HTERT RPE-1 (cell line): ENCODE results near the gene ANKS6.

Source experiments
- in situ Hi-C: fragments of 300-500 bp; cut with MboI; formaldehyde crosslinking; loops from 4 replicates; pipeline ENCODE4 v1.14.3; 2020; ENCODE audit warnings: low sequenced_read_pairs

ANKS6 gene

DNA sequence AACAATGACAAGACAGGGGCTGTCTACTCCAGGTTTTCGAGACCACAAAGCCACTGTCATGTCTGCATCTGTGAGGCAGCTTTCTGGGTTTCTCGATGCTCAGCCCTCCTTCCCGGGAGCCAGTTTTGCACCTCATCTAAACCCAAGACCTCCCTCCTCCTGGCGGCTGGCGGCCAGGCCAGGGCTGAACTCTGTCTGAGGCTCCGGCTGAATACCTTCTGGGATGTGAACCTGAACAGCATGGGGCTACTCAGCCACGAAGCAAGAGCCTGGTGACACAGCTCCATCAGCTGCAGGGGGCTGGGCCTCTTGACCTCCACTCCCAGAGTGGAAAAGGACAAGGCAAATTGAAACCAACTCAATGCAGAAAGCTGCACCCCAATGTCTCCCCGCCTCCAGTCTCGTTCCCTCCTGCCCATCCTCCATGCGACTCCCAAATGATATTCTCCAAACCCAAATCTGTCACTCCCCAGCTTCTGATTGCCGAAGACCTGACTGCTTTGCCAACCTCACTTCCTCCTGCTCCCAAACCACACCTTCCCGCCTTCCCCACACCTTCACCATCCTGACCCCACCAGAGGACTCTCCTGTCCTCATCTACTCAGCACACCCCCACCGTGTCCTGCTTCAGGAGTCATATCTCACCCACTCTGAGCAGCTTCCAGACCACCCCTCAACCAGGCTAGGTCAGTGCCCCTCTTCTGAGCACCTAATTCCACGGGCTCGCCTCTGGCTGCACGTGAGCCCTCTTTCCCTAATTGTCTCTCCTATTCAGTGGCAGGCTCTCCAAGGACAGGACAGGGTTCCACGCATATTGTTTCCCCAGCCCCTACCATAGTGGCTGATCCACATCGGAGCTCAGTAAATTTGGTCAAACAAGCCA, 4.5 kb downstream of the ANKS6 start:
- in situ Hi-C loops: no loop called here

DNA sequence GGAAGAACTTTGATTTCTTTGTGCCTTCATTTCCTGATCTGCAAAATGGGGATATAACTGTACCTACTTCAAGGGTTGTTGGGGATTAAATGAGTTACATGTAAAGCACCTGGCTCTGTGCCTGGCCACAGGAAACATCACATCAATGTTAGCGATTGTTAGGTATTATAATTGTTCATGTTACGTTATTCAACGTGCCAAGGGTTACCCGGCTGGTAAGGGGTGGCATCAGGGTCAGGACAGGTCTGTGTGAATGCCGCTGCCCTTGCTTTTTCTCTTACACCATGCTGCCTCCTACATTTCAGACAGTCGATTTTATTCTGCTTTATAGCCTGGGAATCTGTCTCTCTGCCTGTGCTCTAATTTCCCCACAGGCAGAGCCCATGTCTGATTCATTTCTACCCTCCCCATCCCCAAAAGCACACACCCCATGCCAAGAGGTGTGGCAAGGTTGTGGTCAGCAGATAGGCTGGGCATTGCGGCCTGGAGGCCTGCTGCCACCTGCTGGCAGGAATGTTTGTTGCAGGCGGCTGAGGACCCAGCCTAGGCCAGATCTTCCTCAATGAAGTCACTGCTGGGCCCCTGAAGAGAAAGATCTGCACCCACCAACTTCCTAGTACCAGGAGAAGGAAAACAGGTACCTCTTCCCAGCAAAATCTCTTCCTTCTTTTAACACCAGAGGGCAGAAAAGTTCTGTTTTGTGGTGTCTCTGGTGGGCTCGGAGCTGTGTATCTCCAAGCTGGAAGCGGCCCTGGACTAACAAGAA, 5.3 kb downstream of the ANKS6 start:
- in situ Hi-C loops: no loop called here

DNA sequence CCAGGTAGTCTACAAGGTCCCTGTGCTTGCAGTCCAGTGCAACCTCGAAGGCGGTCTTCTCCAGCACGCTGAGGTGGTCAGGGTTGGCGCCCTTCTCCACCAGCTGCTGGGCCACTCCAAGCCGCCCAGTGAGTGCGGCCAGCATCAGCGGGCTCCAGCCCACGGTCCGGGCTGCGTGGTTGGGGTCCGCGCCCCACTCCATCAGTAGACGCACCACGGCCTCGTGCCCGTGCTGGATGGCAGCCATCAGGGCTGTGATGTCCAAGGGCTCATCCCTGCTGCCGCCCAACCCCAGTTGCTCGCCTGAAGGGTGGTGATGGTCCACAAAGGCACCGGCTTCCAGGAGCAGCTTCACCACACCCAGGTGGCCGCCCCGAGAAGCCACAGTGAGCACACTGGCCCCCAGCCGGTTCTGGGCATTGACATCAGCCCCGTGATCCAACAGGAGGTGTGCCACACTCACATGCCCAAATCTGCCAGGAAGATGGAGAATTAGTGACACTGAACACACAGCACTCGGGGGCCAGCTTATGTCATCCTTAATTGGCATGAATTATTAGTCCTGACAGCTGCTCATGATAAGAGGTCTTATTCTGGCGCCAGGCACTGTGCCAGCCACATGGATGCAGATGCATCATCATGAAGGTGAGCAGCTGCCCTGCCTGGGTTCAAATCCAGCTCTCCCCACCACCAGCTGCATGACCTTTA, 6.1 kb downstream of the ANKS6 start:
- in situ Hi-C loops: no loop called here

DNA sequence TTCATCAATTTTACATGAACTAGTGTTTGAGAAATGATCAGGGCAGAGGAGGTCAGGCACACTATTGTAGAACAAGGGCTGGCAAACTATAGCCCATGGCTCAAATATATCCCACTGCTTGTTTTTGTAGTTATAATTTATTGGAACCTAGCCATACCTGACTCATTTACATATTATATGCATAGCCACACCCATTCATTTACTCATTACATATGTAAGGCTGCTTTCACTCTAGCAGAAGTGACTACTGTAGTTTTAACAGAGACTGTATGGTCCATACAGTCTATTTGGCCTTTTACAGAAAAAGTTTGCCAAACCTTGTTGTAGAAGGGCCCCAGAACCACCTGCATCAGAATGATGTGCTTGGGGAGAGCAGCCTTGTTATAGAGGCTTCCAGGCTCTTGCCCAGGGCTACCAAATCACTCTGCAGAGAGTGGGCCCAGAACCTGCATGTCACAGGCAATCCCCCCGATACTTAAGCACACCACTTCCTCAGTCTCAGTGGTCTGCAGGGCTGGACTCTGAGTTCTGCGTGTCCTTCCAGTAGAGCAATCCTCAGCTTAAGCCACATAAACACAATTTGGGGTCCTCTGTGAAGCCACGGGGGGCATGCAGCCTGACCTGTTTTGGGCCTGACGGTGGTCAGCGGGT, 6.7 kb downstream of the ANKS6 start:
- in situ Hi-C loops: no loop called here

DNA sequence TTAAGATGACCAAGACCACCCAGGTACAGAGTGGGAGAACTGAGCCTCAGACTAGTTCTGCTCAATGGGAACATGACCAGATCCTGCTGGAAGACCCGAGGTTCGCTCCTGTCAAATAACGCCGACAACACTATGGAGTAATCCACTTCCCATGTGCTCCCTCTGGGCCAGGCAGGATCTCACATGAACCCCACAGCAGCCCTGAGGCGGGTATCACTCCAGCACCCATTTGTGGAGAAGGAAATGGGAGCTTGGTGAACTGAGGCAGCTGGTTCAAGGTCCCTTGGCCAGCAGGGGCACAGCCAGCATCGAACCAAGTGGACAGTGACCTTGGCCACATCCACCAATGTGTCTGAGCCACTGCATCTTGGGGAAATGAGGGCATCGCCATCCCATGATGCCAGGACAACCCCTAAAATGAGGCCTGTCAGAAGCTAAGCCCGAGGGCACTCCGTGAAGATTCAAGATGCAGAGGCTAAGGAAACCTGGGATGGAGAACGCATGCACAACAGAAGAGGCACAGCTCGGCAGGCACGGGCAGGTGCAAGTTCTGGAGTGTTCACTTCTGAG, 8.5 kb downstream of the ANKS6 start:
- in situ Hi-C loops: no loop called here

DNA sequence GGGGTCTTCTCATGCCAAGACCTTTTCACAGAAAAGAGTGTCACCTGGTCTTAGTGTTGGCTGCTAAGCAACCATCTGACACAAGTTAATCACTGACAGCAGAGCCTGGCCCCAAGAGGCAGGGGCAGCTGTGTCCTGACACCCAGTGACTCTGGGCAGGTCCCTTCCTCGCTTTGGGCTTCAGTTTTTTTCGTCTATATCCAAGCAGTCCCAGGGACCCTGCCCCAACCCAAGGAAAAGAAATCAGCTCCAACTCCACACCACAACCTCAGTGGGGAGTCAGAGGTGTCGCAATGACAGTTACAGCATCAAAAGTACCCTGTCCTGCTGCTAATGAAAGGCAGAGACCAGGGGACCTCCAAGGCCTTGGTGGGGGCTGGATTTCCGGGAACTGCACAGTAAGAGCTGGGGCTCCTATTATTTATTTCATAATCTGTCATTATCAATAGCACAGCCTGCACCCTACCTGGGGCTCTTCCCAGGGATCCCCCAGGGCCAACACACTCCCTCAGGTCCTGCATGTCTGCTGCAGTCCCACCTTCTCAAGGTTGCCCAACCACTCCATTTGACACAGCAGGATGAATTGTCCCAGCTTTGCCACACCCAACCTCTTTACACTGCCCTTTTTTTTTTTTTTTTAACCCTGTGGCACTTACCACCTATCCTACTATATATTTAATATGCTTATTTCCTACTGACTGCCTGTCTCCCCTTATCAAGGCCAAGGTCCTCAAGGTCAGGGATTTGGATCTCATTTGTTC, 9.4 kb downstream of the ANKS6 start:
- in situ Hi-C loops: no loop called here

DNA sequence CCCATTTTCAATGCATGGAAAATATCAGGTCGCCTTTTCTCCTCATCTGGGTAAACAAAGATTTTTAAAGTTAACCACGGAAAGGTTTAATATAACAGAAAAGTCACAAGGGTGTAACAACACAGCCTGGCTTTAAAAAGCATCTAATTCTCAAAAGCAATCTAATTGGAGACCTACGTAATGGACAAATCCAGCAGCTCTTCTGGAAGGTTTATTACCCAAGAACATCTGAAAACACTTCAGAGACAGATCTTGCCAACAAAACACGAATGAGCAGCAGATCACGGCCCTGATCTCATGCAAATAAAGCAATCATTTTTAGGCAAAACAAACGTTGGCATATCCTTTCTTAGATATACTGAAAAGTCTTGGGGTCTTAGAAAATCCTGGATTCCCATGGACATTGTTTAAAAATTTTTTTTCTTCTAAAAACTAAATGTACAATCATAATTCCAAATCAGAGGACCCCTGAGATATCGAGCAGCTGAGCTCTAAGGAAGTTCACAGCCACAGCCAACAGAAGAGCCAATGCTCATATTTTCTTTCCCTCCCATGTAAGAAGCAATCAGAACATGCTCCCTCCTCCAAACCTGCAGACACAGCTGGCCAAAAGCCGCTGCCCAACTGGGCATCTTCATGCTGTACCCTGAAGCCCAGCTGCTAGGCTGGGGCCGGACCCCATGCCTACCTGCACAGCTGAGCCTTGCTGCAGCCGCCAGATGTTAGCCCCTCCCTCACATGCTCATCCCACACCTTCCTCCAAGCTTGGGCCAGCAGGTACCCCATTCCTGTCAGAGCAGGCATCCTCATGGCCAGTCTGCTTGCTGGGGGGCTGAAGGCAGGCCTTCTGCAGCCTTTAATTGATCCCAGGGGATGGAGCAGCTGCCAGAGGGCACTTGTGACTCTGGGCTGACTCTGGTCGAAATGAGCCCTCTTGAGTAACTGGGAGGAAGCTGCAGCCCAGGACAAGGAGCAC, 11.2 kb downstream of the ANKS6 start:
- in situ Hi-C loops: no loop called here

DNA sequence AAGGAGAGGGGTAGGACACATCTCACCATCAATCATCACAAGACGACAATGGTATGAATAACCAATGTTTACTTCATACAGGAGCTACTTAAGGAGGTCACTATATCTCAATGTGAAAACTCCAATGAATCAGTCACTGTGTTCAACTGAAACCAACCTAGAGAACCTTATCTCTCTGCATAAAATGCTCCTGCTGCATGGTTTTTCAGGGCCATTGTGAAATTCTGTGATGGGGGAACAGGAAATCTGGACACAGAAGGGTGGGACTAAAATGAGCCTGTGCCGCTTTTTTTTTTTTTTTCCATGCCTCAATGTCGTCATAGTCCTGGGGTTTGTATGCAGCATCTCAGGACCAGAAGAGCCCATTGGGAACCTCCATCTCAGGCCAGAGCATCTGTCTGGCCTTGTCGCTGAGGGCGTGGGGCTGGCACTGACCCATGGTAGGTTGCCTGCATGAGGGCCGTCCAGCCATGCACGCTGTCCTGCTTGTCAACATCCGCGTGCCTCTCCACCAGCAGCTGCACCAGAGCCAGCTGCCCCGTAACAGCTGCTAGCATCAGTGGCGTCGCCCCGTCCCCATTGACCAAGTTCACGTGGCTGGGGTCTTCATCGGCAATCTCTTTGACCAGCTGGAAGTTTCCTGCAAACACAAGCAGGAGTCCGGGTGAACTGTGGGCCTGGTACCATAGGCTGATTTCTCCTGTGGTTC, 12.7 kb downstream of the ANKS6 start:
- in situ Hi-C loops: no loop called here

DNA sequence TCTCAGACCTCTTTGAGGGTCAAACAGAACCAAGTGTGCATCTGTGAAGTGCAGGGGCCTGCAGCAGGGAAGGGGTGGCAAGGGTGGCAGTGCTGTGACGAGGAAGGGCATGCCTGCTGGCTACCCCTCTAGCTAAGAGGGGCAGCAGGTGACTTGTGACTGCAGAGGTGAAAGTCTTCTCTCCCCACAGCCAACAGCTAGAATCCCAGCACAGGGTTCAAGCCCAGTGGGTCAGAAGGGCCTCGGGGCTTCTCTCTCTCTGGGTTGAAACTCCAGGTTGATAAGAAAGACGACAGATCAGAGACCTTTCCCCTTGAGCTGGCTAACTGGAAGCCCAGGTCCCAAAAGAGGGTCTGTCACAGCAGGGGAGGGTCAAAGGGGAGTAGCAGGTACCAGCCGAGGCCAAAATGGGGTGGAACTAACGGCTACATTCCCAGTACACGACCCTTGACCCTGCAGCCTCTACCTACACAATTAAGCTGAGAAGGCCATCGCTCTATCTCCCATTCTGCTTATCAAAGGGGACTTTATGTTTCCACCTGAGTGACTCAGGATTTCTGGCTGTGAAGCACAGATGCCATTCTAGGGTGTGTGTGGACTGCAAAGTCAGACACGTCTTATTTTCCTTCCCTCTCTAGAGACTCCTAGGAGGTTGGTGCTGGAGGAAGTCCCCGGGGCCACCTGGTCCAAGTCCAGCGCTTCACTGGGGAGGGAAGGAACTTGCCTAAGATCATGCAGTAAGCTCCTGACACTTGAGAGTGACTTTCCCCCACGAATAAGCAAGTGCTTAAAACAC, 14.6 kb downstream of the ANKS6 start:
- in situ Hi-C loops: no loop called here

DNA sequence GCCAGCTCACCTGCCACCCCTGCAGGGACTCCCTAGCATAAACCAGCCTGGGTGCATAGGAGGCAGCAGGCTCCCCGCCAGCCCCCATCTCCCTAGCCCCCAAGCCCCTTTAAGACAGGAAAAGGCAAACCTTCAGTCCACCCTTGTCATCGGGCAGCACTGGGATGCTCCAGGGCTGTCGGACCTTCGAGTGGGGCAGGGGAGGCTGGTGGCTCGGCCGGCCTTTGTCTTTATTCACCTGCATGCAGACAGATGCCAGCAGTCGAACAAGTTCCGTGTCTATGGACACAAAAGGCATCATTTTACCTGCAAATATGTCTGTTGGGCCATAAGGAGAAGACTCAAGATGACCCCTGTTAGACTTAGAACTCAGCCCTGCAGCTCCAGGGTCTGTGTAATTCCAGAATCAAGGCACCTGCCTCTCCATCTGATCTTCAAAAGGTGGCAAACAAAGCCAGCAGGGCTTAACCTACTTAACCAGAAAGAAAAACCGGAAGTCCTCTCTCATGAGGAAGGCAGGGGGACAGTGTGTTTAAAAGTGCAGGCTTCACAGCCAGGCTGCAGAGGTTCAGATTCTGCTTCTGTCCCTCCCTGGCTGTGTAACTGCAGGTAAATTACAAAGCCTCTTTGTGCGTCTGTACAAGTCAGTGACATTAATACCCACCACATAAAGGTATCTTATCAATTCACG, 16.2 kb downstream of the ANKS6 start:
- in situ Hi-C loops: no loop called here

DNA sequence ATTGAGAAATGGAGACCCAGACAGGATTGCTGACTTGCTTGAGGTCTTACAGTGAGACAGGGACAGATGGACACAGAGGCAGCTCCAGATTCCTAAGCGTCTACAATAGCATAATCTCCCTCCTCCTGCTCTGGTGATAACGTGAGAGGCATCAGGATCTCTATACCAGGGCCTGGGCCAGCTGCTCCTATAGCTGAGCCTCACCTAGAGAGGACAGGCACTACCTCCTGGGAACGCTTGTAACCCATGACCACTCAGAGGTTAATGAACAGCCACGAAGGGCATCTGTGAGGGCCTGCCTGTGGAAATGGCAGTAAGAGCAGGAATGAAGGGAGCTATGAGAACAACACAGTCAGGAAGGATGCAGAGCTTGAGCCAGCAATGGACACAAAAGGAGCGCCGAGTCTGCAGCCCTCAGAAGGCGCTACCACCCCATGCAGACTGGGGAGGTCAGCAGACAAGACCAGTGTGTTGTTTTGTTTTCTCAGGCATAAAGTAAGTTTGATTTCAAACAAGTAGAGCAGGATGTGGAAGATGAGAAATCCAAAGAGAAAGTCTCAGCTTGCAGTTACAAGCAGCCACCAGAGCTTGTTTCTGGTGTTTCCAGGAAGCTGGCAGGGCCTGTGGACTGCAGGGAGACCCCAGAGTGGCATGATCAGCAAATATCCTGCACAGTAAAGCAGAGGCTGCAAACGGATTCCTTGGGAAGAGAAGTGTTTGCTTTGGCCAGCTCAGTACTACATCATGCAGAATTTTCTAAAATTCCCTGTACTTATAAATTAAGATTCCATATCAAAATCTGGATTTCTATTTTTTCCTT, 17.4 kb downstream of the ANKS6 start:
- in situ Hi-C loops: no loop called here

DNA sequence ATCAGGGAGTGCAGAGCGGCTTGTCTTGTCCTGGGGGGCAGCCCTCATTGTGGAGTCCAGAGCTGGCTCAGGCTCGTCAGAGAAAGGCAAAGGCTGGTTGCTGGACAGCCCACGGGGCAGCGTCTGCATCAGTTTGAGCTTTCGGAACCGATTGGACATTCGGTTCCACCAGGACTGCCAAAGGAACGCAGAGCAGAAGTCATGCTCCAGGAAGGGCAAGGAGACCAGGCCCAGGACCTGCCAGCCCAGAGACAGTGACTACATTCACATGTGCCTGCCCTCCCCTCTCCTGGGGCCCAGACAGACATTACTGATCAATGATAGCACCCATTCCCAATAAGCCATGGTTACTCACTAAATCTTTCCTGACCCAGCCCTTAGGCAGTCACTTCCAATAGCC, 18.1 kb downstream of the ANKS6 start:
- in situ Hi-C loops: no loop called here

DNA sequence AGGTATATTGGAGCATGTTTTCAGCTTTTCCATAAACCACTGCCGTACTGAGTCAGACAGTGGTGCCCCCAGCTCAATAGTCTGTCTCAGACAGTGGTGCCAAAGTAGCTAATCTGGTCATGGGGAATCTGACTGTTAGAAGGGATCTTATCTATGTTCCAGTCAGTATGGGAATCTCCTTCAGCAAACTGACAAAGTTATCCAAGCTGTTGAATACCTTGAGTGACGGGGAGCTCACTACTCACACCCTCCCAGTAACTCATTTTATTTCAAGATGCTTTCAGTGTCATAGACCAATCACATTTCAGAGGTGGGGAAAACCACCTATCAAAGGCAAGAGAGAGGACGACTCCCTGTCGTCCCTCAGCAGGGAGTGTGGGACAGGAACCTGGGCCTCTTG, 18.7 kb downstream of the ANKS6 start:
- in situ Hi-C loops: no loop called here

DNA sequence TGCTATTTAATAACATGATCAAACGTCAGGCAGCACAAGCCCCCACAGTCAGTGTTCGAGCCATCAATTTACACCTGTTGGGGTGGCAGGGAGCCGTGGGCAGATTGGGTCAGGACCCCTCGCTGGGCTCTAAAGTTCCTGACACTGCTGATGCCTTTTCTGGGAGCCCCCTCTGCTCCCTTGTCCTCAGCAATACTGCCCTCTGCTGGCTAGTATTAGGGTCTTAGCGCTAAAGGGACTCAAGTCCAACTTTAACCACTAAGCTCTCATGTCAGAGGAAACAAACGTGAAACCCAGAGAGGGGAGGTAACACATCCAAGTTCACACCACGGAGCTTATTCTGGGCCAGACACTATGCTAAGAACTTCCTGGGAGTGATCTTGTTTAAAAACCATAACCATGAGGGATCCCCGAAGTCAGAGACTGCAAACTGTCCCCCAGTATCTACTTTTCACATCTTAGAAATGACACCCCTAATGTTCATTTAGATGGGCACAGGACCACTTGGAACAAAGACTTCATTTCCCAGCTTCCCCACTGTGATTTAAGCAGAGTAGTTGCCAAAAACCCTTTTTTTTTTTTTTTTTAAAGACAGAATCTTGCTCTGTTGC, 20.4 kb downstream of the ANKS6 start:
- in situ Hi-C loops: no loop called here

DNA sequence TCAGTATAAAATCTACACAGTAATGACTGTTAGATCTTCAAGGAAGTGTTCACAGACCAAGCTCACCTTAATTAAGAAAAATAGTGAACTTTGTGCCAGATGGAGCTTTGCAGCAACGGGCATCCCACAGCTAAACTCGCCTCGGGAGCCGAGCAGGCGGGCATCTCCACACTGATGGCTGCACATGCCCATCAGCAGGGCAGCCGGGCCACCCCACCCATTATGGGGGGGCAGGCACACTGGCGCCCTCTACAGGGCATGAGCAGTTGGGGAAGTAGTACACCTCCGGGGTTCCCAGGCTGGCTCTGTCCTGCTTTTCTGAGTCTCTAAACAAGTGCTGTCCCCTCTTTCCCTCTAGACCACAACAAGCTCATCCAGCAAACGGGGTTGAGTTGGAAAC, 21.6 kb downstream of the ANKS6 start:
- in situ Hi-C loops: no loop called here

DNA sequence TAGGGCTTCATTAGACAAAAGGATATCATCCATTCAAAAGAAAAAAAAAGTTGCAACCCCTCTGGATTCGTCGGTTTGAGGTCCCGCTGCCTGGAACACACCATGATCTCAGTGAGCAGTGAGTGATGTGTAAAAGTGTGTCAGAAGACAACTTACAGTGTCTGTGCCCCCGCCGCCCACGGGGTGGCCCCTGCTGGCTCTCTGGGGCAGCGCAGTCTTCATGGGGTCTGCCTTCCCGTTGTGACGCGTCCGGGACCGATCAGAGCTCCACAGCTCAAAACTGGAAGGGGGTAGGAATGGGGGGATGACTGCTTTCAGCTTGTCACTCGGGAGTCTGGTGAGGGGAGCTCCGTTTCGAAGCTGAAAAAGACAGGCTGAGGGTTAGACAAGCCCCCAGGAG, 22.6 kb downstream of the ANKS6 start:
- in situ Hi-C loops: no loop called here
